Sigmoid colon (tissue), 7 donors: ENCODE measurements around the gene CENPP. TPM values are rescaled to one million over a fixed set of nuclear protein-coding genes. Genes with fewer than 3 reads are reported as not detected.

ENCODE experiments used
- DNase-seq: peaks from one replicate; pipeline ENCODE4 v3.0.0-alpha.2; 2019
- H3K27ac ChIP-seq, 4 donors: fragments of 200-600 bp; sonication (generic); one replicate each; pipeline ENCODE4 v1.5.1; 2016 to 2019; ENCODE audit warnings: mild to moderate bottlenecking in 1 of 4
- H3K27me3 ChIP-seq, 3 donors: fragments of 200-600 bp; sonication (generic); one replicate each; pipeline ENCODE4 v1.5.1; 2019; ENCODE audit warnings: mild to moderate bottlenecking in 1 of 3
- H3K36me3 ChIP-seq, 4 donors: fragments of 200-600 bp; sonication (generic); one replicate each; pipeline ENCODE4 v1.5.1; 2016 to 2019
- H3K4me1 ChIP-seq, 4 donors: fragments of 200-600 bp; sonication (generic); one replicate each; pipeline ENCODE4 v1.5.1; 2017 to 2019
- H3K4me3 ChIP-seq, 4 donors: fragments of 200-600 bp; sonication (generic); one replicate each; pipeline ENCODE4 v1.5.1; 2017 to 2019; ENCODE audit warnings: mild to moderate bottlenecking in 2 of 4, moderate library complexity in 1 of 4
- H3K9me3 ChIP-seq, 4 donors: fragments of 200-600 bp in 3 of 4; sonication (generic) in 3 of 4; one replicate each; pipeline versions ENCODE4 v1.5.1 to v1.6.1; 2013 to 2019
- CTCF ChIP-seq, 4 experiments: fragments of 450-650 bp in 3 of 4; fragments of 200-600 bp in 1 of 4; IDR thresholded peaks; one replicate each; pipeline ENCODE4 v1.5.1; 2016 to 2019; ENCODE audit warnings: antibody characterized with exemption in 4 of 4, mild to moderate bottlenecking in 3 of 4, moderate library complexity in 2 of 4
- EP300 ChIP-seq, 4 donors: sonication (generic); formaldehyde crosslinking; IDR thresholded peaks; one replicate each; pipeline ENCODE4 v1.6.1; 2017; ENCODE audit warnings: antibody characterized with exemption in 4 of 4
- POLR2A ChIP-seq, 2 donors: fragments of 450-650 bp; IDR thresholded peaks; one replicate each; pipeline ENCODE4 v1.6.1; 2016; ENCODE audit warnings: antibody characterized with exemption in 2 of 2, mild to moderate bottlenecking in 2 of 2, moderate library complexity in 2 of 2
- POLR2AphosphoS5 ChIP-seq, 4 donors: sonication (generic); formaldehyde crosslinking; IDR thresholded peaks; one replicate each; pipeline ENCODE4 v1.6.1; 2017; ENCODE audit warnings: antibody characterized with exemption in 4 of 4
- WGBS, 2 donors: extraction: QIAGEN DNeasy Blood & Tissue Kit; methylation state at CpG; one replicate each; pipeline ENCODE4 v1.1.7; 2013; 5-methylcytosine and 5-hydroxymethylcytosine counted together
- intact Hi-C: fragments of 100-400 bp; cut with DNase I; formaldehyde crosslinking; loops from one replicate; pipeline ENCODE4 v1.15.1; 2023
- polyA plus RNA-seq, 3 donors: library from polyadenylated mRNA; stranded (reverse); fragments of 200-250 nt; gene quantifications; one replicate each; pipeline ENCODE4 v1.2.3, GENCODE V29; 2013
- total RNA-seq, 4 donors: library from RNA; depleted of rRNA; stranded (reverse); fragments of >200 nt; gene quantifications; one replicate each; pipeline ENCODE4 v1.1.0, GENCODE V29; 2016
- donor health status: healthy with polysubstance abuse.
- donor health status: Bipolar disorder and iron deficiency.
- donor health status: healthy.

Gene CENPP
- total and polyA plus RNA-seq, 7 donors, result 0.60 to 11.9 (median 2.4) TPM

GRCh38 chr9:92369075-92369474 is 43.3 kb downstream of the CENPP start:
- Histone ChIP-seq H3K9me3 (no peaks in the 10 kb centered on the region), H3K4me1 (peaks cover 0 to 25% (median 6%) of the 10 kb centered on the region in 4 donors)

GRCh38 chr9:92373167-92373566 is 47.4 kb downstream of the CENPP start:
- Histone ChIP-seq H3K27me3 (no peaks in the 10 kb centered on the region), H3K4me3 (no peak overlapping the region), H3K27ac (no peak overlapping the region), H3K9me3 (no peaks in the 10 kb centered on the region), H3K4me1 (peaks cover 0 to 11% (median 5%) of the 10 kb centered on the region in 4 donors), H3K36me3 (no peaks in the 10 kb centered on the region)
- 97 to 98% methylated on average over 2 of the region's 2 CpGs for WGBS, 2 donors
- no peak for TF ChIP-seq EP300 (IDR thresholded peaks at IDR 0.05)
- TF ChIP-seq CTCF (IDR thresholded peaks at IDR 0.05), result no peak
- no peak for TF ChIP-seq POLR2A (IDR thresholded peaks at IDR 0.05)
- TF ChIP-seq POLR2AphosphoS5 (IDR thresholded peaks at IDR 0.05), result no peak
- intact Hi-C loops, result no loop called here
- DNase-seq, result no peak

More at GRCh38 chr9:92369075-92369474, 43.3 kb downstream of the CENPP start:
- TF ChIP-seq POLR2AphosphoS5 (IDR thresholded peaks at IDR 0.05) (no peak), POLR2A (IDR thresholded peaks at IDR 0.05) (no peak), EP300 (IDR thresholded peaks at IDR 0.05) (no peak), CTCF (IDR thresholded peaks at IDR 0.05) (no peak)
- H3K36me3 ChIP-seq, result no peaks in the 10 kb centered on the region
- intact Hi-C loops, result no loop called here
- no peak overlapping the region for H3K4me3 ChIP-seq
- WGBS, 2 donors, result 57 to 82% methylated on average over 2 of the region's 2 CpGs
- no peak for DNase-seq
- H3K27ac ChIP-seq, result peak overlapping the region in 3 of 4 donors; percentile 34 to 63 (median 46)
- H3K27me3 ChIP-seq, result no peaks in the 10 kb centered on the region

- H3K9me3 ChIP-seq, result no peaks in the 10 kb centered on the region
- no peaks in the 10 kb centered on the region for H3K4me1 ChIP-seq
- intact Hi-C loops, result no loop called here
- no peaks in the 10 kb centered on the region for H3K27me3 ChIP-seq
- DNase-seq, result no peak
- no peaks in the 10 kb centered on the region for H3K36me3 ChIP-seq
- no peak overlapping the region for H3K27ac ChIP-seq
- TF ChIP-seq POLR2AphosphoS5 (IDR thresholded peaks at IDR 0.05), result no peak
- TF ChIP-seq EP300 (IDR thresholded peaks at IDR 0.05), result no peak
- no peak for TF ChIP-seq POLR2A (IDR thresholded peaks at IDR 0.05)
- TF ChIP-seq CTCF (IDR thresholded peaks at IDR 0.05), result no peak
- WGBS, 2 donors, result 22 to 53% methylated on average over 2 of the region's 2 CpGs
- no peak overlapping the region for H3K4me3 ChIP-seq
These were observed 52.1 kb downstream of the CENPP start for GRCh38 chr9:92377876-92378275.

- Histone ChIP-seq H3K9me3 (no peaks in the 10 kb centered on the region), H3K27ac (no peak overlapping the region), H3K4me3 (no peak overlapping the region), H3K27me3 (no peaks in the 10 kb centered on the region), H3K4me1 (no peaks in the 10 kb centered on the region), H3K36me3 (no peaks in the 10 kb centered on the region)
- no peak for DNase-seq
- intact Hi-C loops, result no loop called here
- TF ChIP-seq POLR2A (IDR thresholded peaks at IDR 0.05), result no peak
- TF ChIP-seq EP300 (IDR thresholded peaks at IDR 0.05), result no peak
- no peak for TF ChIP-seq POLR2AphosphoS5 (IDR thresholded peaks at IDR 0.05)
- TF ChIP-seq CTCF (IDR thresholded peaks at IDR 0.05), result no peak
- whole genome bisulfite sequencing, 2 donors, result 22 to 66% methylated on average over 7 of the region's 7 CpGs
These were observed 53.3 kb downstream of the CENPP start for GRCh38 chr9:92378865-92379560.
